ENCODE results near the gene ETS2.

DNA sequence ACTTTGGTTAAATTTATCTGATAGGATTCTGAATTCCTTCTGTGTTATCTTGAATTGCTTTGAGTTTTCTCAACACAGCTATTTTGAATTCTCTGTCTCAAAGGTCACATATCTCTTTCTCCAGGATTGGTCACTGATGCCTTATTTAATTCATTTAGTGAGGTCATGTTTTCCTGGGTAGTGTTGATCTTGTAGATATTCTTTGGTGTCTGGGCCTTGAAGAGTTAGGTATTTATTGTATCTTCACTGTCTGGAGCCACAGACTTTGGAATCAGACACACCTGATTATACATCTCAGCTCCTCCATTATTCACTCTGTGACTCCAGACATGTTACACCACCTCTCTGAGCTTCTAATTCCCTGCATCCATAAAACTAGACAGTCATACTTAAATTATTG lies 34.2 kb upstream of the ETS2 start:
- TF ChIP-seq, protein P1, sequence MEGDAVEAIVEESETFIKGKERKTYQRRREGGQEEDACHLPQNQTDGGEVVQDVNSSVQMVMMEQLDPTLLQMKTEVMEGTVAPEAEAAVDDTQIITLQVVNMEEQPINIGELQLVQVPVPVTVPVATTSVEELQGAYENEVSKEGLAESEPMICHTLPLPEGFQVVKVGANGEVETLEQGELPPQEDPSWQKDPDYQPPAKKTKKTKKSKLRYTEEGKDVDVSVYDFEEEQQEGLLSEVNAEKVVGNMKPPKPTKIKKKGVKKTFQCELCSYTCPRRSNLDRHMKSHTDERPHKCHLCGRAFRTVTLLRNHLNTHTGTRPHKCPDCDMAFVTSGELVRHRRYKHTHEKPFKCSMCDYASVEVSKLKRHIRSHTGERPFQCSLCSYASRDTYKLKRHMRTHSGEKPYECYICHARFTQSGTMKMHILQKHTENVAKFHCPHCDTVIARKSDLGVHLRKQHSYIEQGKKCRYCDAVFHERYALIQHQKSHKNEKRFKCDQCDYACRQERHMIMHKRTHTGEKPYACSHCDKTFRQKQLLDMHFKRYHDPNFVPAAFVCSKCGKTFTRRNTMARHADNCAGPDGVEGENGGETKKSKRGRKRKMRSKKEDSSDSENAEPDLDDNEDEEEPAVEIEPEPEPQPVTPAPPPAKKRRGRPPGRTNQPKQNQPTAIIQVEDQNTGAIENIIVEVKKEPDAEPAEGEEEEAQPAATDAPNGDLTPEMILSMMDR (IDR thresholded peaks at IDR 0.05; ENCODE audit: insufficient read depth, low read length), result no peak
- TF ChIP-seq, protein P2, sequence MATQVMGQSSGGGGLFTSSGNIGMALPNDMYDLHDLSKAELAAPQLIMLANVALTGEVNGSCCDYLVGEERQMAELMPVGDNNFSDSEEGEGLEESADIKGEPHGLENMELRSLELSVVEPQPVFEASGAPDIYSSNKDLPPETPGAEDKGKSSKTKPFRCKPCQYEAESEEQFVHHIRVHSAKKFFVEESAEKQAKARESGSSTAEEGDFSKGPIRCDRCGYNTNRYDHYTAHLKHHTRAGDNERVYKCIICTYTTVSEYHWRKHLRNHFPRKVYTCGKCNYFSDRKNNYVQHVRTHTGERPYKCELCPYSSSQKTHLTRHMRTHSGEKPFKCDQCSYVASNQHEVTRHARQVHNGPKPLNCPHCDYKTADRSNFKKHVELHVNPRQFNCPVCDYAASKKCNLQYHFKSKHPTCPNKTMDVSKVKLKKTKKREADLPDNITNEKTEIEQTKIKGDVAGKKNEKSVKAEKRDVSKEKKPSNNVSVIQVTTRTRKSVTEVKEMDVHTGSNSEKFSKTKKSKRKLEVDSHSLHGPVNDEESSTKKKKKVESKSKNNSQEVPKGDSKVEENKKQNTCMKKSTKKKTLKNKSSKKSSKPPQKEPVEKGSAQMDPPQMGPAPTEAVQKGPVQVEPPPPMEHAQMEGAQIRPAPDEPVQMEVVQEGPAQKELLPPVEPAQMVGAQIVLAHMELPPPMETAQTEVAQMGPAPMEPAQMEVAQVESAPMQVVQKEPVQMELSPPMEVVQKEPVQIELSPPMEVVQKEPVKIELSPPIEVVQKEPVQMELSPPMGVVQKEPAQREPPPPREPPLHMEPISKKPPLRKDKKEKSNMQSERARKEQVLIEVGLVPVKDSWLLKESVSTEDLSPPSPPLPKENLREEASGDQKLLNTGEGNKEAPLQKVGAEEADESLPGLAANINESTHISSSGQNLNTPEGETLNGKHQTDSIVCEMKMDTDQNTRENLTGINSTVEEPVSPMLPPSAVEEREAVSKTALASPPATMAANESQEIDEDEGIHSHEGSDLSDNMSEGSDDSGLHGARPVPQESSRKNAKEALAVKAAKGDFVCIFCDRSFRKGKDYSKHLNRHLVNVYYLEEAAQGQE (IDR thresholded peaks at IDR 0.05; ENCODE audit: insufficient replicate concordance, low read depth), result no peak
- TF ChIP-seq POLR2AphosphoS5 (IDR thresholded peaks at IDR 0.05; ENCODE audit: low read depth), result no peak
